Mesodermal cell (in vitro differentiated cells): ENCODE data around the gene PLXNB1. TPM values are rescaled to one million over a fixed set of nuclear protein-coding genes. Genes with fewer than 3 reads are reported as not detected.
"Not testable (repeated sequence)": the region's sequence is repeated elsewhere in the genome, so short reads cannot be mapped to it uniquely, and the experiment has no call there.

ENCODE experiments used
- H3K27ac ChIP-seq: 2 replicates; pipeline ENCODE4 v1.7.0; 2013; ENCODE audit warnings: mild to moderate bottlenecking, low read depth, low read length, moderate library complexity; ENCODE audit not compliant: severe bottlenecking
- H3K36me3 ChIP-seq: 2 replicates; pipeline ENCODE4 v1.7.1; 2013; ENCODE audit warnings: mild to moderate bottlenecking, low read length, moderate library complexity; ENCODE audit not compliant: control insufficient read depth, insufficient read depth
- H3K4me1 ChIP-seq: one replicate; pipeline ENCODE4 v1.7.1; 2013; ENCODE audit warnings: mild to moderate bottlenecking, low read length; ENCODE audit not compliant: insufficient read depth, control insufficient read depth, poor library complexity, severe bottlenecking
- H3K4me3 ChIP-seq: 2 replicates; pipeline ENCODE4 v1.7.0; 2013; ENCODE audit warnings: low read length, control low read depth, mild to moderate bottlenecking; ENCODE audit not compliant: insufficient read depth, poor library complexity, severe bottlenecking; ENCODE audit errors: extremely low read depth
- H3K9me3 ChIP-seq: 2 replicates; pipeline ENCODE4 v1.7.1; 2013; ENCODE audit warnings: mild to moderate bottlenecking, low read length, moderate library complexity; ENCODE audit not compliant: control insufficient read depth
- WGBS, 2 experiments: methylation state at CpG; one replicate each; pipeline ENCODE4 v1.1.5; 2013; ENCODE audit warnings: missing lambda C conversion rate in 2 of 2; ENCODE audit not compliant: insufficient coverage in 2 of 2; 5-methylcytosine and 5-hydroxymethylcytosine counted together
- polyA plus RNA-seq, 2 experiments: library from polyadenylated mRNA; stranded (reverse); fragments of 50-300 nt; gene quantifications; one replicate each; pipeline ENCODE4 v1.2.3, GENCODE V29; 2013

The PLXNB1 gene
- 57.1 TPM for polyA plus RNA-seq (2013, experiment 1 of 2)
- polyA plus RNA-seq (2013, experiment 2 of 2), result 47.5 TPM

- peaks cover 38% of the 10 kb centered on the region for H3K4me1 ChIP-seq
- peak within 1 kb of the TSS; percentile 59 for H3K4me3 ChIP-seq
- H3K36me3 ChIP-seq, result peaks cover 40% of the 10 kb centered on the region
- H3K27ac ChIP-seq, result peak within 1 kb of the TSS; percentile 94
- H3K9me3 ChIP-seq, result no peaks in the 10 kb centered on the region
- WGBS, 2 experiments, result 20 to 23% methylated on average over 7 to 11 of the region's 15 CpGs
These were observed at the start of gene PLXNB1 for GRCh38 chr3:48429960-48430707. Gene PLXNB1 (minus strand): TSS chr3:48430086. CDS start chr3:48424611, 5,475 bp downstream.

- 90 to 91% methylated on average over 15 to 19 of the region's 19 CpGs for WGBS, 2 experiments
- no peak overlapping the region for H3K4me3 ChIP-seq
- H3K4me1 ChIP-seq, result peaks cover 4% of the 10 kb centered on the region
- H3K36me3 ChIP-seq, result peaks cover 10% of the 10 kb centered on the region
- H3K9me3 ChIP-seq, result no peaks in the 10 kb centered on the region
- H3K27ac ChIP-seq, result no peak overlapping the region
These were observed 49.0 kb upstream of the PLXNB1 start for GRCh38 chr3:48478626-48479555.

GRCh38 chr3:48477959-48478520 lies 48.2 kb upstream of the PLXNB1 start:
- Histone ChIP-seq H3K9me3 (no peaks in the 10 kb centered on the region), H3K4me1 (peaks cover 10% of the 10 kb centered on the region), H3K27ac (no peak overlapping the region), H3K4me3 (no peak overlapping the region), H3K36me3 (peaks cover 10% of the 10 kb centered on the region)
- 82 to 91% methylated on average over 5 to 8 of the region's 9 CpGs for WGBS, 2 experiments

GRCh38 chr3:48476426-48477053 lies 46.7 kb upstream of the PLXNB1 start:
- WGBS, 2 experiments, result 93 to 94% methylated on average over 9 of the region's 9 CpGs
- H3K4me3 ChIP-seq, result no peak overlapping the region
- no peaks in the 10 kb centered on the region for H3K9me3 ChIP-seq
- peaks cover 14% of the 10 kb centered on the region for H3K4me1 ChIP-seq
- no peak overlapping the region for H3K27ac ChIP-seq
- H3K36me3 ChIP-seq, result peaks cover 10% of the 10 kb centered on the region

- 68 to 73% methylated on average over 9 to 11 of the region's 11 CpGs for WGBS, 2 experiments
- Histone ChIP-seq H3K4me1 (peaks cover 17% of the 10 kb centered on the region), H3K27ac (no peak overlapping the region), H3K36me3 (peaks cover 13% of the 10 kb centered on the region), H3K4me3 (no peak overlapping the region), H3K9me3 (no peaks in the 10 kb centered on the region)
These were observed 45.3 kb upstream of the PLXNB1 start for GRCh38 chr3:48475188-48475587.

- H3K4me3 ChIP-seq, result no peak overlapping the region
- no peaks in the 10 kb centered on the region for H3K9me3 ChIP-seq
- WGBS, 2 experiments, result 13 to 32% methylated on average over 2 to 3 of the region's 4 CpGs
- peaks cover 19% of the 10 kb centered on the region for H3K36me3 ChIP-seq
- no peak overlapping the region for H3K27ac ChIP-seq
- H3K4me1 ChIP-seq, result peaks cover 17% of the 10 kb centered on the region
These were observed 44.7 kb upstream of the PLXNB1 start for GRCh38 chr3:48474619-48475018.

GRCh38 chr3:48474031-48474430 lies 44.1 kb upstream of the PLXNB1 start:
- not testable (repeated sequence) for H3K4me3 ChIP-seq, H3K27ac ChIP-seq, H3K9me3 ChIP-seq
- WGBS, 2 experiments, result 68 to 70% methylated on average over 3 of the region's 4 CpGs
- peaks cover 24% of the 10 kb centered on the region for H3K36me3 ChIP-seq
- H3K4me1 ChIP-seq, result peaks cover 17% of the 10 kb centered on the region

GRCh38 chr3:48473617-48473952 lies 43.7 kb upstream of the PLXNB1 start:
- H3K9me3 ChIP-seq, result no peaks in the 10 kb centered on the region
- 67 to 79% methylated on average over 2 of the region's 5 CpGs for WGBS, 2 experiments
- H3K27ac ChIP-seq, result peak overlapping the region; percentile 95
- peaks cover 24% of the 10 kb centered on the region for H3K36me3 ChIP-seq
- H3K4me1 ChIP-seq, result peaks cover 17% of the 10 kb centered on the region
- no peak overlapping the region for H3K4me3 ChIP-seq

GRCh38 chr3:48472923-48473616 lies 43.2 kb upstream of the PLXNB1 start:
- H3K4me1 ChIP-seq, result peaks cover 17% of the 10 kb centered on the region
- H3K4me3 ChIP-seq, result peak overlapping the region; percentile 57
- H3K27ac ChIP-seq, result peak overlapping the region; percentile 95
- H3K36me3 ChIP-seq, result peaks cover 26% of the 10 kb centered on the region
- no peaks in the 10 kb centered on the region for H3K9me3 ChIP-seq
- WGBS, 2 experiments, result 4 to 9% methylated on average over 13 to 15 of the region's 17 CpGs

- Histone ChIP-seq H3K9me3 (no peaks in the 10 kb centered on the region), H3K4me1 (peaks cover 17% of the 10 kb centered on the region), H3K4me3 (peak overlapping the region; percentile 57), H3K36me3 (peaks cover 29% of the 10 kb centered on the region), H3K27ac (peak overlapping the region; percentile 95)
- 26 to 50% methylated on average over 1 to 4 of the region's 5 CpGs for WGBS, 2 experiments
These were observed 42.7 kb upstream of the PLXNB1 start for GRCh38 chr3:48472673-48472922.
